KMS-11 (cell line): ENCODE measurements around the gene FRY.

Source experiments
- H2AFZ ChIP-seq: fragments of 200-600 bp; sonication (generic); 2 replicates; pipeline ENCODE4 v1.6.1; 2016; ENCODE audit warnings: antibody characterized with exemption, mixed run types, low read depth
- H3K27ac ChIP-seq: fragments of 200-600 bp; sonication (generic); 2 replicates; pipeline ENCODE4 v1.6.1; 2016; ENCODE audit warnings: mild to moderate bottlenecking, mixed run types
- H3K27me3 ChIP-seq: fragments of 200-600 bp; sonication (generic); 2 replicates; pipeline ENCODE4 v1.6.1; 2017; ENCODE audit warnings: mild to moderate bottlenecking, low read depth, mixed run types, moderate library complexity; ENCODE audit not compliant: insufficient read depth
- H3K36me3 ChIP-seq: fragments of 200-600 bp; sonication (generic); 2 replicates; pipeline ENCODE4 v1.6.1; 2017; ENCODE audit warnings: mild to moderate bottlenecking, mixed run types; ENCODE audit not compliant: insufficient read depth
- H3K4me1 ChIP-seq: fragments of 200-600 bp; sonication (generic); 2 replicates; pipeline ENCODE4 v1.6.1; 2016; ENCODE audit warnings: mild to moderate bottlenecking, low read depth, mixed run types; ENCODE audit not compliant: poor library complexity, severe bottlenecking
- H3K4me2 ChIP-seq: fragments of 200-600 bp; sonication (generic); 2 replicates; pipeline ENCODE4 v1.7.0; 2016; ENCODE audit warnings: mild to moderate bottlenecking, mixed run types
- H3K4me3 ChIP-seq: fragments of 200-600 bp; sonication (generic); IDR thresholded peaks from 2 replicates; pipeline ENCODE4 v1.6.1; 2017; ENCODE audit warnings: low read depth, low read length, mixed read lengths; ENCODE audit not compliant: insufficient read depth
- H3K79me2 ChIP-seq: fragments of 200-600 bp; sonication (generic); 2 replicates; pipeline ENCODE4 v1.6.1; 2016; ENCODE audit warnings: low read depth, mixed run types; ENCODE audit not compliant: insufficient read depth
- H3K9ac ChIP-seq: fragments of 200-600 bp; sonication (generic); 2 replicates; pipeline ENCODE4 v1.6.1; 2016; ENCODE audit warnings: mild to moderate bottlenecking, mixed run types
- H4K20me1 ChIP-seq: fragments of 200-600 bp; sonication (generic); 2 replicates; pipeline ENCODE4 v1.6.1; 2016; ENCODE audit warnings: mild to moderate bottlenecking, mixed run types; ENCODE audit not compliant: insufficient read depth
- TF ChIP-seq, protein P1 (sequence below): fragments of 200-600 bp; sonication (generic); conservative IDR thresholded peaks from 2 replicates; pipeline ENCODE4 v1.6.1; 2017; ENCODE audit warnings: low read depth, mild to moderate bottlenecking, antibody characterized with exemption, low read length, moderate library complexity, mixed read lengths

Gene FRY

DNA sequence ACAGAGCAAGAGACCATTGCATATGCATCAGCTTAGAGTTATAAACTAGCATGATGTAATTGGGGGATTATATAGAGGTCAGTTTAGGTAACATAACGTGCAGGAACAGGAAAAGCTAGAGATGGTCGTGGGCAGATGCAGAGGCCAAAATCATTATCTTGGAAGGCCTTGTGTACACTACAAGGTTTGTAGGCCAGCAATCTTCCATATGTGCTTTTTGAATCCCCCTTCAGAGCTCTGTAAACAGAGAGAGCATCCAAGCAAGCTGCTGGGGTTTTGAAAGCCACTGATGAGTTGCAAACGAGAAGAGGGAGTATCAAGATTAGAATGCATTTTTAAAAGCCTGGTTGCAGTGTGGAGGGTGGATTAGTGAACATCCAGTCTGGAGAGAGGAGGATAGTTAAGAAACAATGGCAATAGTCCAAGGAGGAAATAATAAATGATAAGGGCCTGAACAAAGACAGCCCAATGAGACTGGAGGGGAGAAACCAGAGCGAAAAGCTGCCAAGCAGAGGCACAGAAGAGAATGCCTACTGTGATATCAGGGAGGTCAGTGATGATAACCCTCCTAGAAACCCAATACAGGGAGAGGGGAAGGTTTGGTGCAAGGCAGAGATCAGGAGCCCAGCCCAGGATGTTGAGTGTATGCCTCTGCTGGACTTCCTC, 174.0 kb downstream of the FRY start:
- Histone ChIP-seq H3K36me3 (no peaks in the 10 kb centered on the region), H3K27ac (no peak overlapping the region), H3K27me3 (no peaks in the 10 kb centered on the region), H3K4me3 (no peak overlapping the region), H3K4me2 (no peak overlapping the region), H3K4me1 (no peaks in the 10 kb centered on the region), H4K20me1 (no peaks in the 10 kb centered on the region), H3K79me2 (no peaks in the 10 kb centered on the region), H2AFZ (no peak overlapping the region), H3K9ac (no peak overlapping the region)
- TF ChIP-seq, protein P1, sequence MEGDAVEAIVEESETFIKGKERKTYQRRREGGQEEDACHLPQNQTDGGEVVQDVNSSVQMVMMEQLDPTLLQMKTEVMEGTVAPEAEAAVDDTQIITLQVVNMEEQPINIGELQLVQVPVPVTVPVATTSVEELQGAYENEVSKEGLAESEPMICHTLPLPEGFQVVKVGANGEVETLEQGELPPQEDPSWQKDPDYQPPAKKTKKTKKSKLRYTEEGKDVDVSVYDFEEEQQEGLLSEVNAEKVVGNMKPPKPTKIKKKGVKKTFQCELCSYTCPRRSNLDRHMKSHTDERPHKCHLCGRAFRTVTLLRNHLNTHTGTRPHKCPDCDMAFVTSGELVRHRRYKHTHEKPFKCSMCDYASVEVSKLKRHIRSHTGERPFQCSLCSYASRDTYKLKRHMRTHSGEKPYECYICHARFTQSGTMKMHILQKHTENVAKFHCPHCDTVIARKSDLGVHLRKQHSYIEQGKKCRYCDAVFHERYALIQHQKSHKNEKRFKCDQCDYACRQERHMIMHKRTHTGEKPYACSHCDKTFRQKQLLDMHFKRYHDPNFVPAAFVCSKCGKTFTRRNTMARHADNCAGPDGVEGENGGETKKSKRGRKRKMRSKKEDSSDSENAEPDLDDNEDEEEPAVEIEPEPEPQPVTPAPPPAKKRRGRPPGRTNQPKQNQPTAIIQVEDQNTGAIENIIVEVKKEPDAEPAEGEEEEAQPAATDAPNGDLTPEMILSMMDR = no peak

DNA sequence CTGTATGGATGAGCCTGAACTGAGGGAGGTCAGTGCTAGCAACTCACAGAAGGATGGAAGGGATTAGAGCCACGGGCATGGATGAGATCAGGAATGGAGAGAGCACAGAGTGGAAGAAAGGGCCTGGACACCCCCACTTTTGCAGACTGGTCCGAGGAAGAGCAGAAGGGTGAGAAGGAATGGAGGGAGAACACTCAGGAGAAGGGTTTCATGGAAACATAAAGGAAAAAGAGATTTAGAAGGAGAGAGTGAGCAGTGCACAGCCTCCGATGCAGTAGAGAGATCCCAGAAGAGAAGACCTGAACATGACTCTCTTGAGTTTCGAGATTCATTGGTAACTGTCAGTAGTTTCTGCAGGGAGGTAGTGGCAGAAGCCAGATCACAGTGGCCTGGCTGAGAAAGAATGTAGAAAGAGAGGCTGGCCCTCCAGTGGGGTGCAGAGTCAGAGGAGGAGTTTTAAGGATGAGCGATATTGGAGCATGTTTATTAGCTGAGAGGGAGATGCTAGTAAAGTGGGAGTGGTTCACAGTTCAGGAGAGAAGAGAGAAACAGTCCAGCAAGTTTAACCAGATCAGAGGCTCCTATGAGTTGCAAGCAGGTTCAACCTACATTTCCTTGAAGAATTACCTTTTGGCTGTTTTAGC, 174.6 kb downstream of the FRY start:
- H3K27me3 ChIP-seq = no peaks in the 10 kb centered on the region
- no peaks in the 10 kb centered on the region for H3K36me3 ChIP-seq
- H3K4me1 ChIP-seq = no peaks in the 10 kb centered on the region
- H3K4me2 ChIP-seq = no peak overlapping the region
- H4K20me1 ChIP-seq = no peaks in the 10 kb centered on the region
- no peaks in the 10 kb centered on the region for H3K79me2 ChIP-seq
- no peak overlapping the region for H3K9ac ChIP-seq
- TF ChIP-seq, protein P1 = no peak
- no peak overlapping the region for H3K27ac ChIP-seq
- no peak overlapping the region for H2AFZ ChIP-seq
- no peak overlapping the region for H3K4me3 ChIP-seq

DNA sequence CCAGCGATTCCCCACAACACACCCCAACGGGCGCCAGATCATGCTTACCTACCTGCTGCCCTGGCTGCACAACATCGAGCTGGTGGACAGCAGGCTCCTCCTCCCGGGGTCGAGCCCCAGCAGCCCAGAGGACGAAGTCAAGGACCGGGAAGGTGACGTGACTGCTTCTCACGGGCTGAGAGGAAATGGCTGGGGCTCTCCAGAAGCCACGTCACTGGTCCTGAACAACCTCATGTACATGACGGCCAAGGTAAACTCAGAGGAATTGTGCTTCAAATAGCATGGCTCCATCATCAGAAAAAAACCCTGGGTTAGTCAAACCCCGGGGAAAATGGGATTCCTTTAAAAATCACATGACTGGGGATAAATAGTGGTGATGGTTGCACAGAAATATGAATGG, 177.3 kb downstream of the FRY start:
- H3K4me2 ChIP-seq = no peak overlapping the region
- H2AFZ ChIP-seq = no peak overlapping the region
- H3K4me1 ChIP-seq = no peaks in the 10 kb centered on the region
- no peaks in the 10 kb centered on the region for H4K20me1 ChIP-seq
- H3K36me3 ChIP-seq = no peaks in the 10 kb centered on the region
- H3K4me3 ChIP-seq = no peak overlapping the region
- TF ChIP-seq, protein P1 = no peak
- no peak overlapping the region for H3K9ac ChIP-seq
- H3K79me2 ChIP-seq = no peaks in the 10 kb centered on the region
- H3K27ac ChIP-seq = no peak overlapping the region
- no peaks in the 10 kb centered on the region for H3K27me3 ChIP-seq

DNA sequence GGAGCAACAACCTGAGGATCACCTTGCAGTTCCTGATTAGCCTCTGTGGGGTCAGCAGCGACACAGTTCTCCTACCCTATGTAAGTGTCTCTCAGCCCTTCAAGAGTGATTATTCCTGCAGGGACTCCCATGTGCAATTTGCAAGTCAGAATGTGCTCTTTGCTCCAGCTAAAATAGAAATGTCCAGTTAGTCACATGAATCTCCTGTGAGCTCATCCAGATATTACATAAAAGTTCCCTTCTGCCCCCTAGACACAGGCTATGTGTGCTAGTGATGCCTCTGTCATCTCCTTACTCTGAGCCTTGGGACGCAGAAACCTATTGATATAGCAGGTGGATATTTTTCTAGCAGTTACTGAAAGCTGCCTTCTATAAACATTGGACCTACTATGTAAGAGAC, 178.1 kb downstream of the FRY start:
- Histone ChIP-seq H3K27ac (no peak overlapping the region), H3K27me3 (no peaks in the 10 kb centered on the region), H3K79me2 (no peaks in the 10 kb centered on the region), H3K4me3 (no peak overlapping the region), H3K4me2 (no peak overlapping the region), H3K4me1 (no peaks in the 10 kb centered on the region), H2AFZ (no peak overlapping the region), H3K36me3 (no peaks in the 10 kb centered on the region), H3K9ac (no peak overlapping the region), H4K20me1 (no peaks in the 10 kb centered on the region)
- TF ChIP-seq, protein P1 = no peak
